HG03196 (cell line): Measurements from ENCODE around the gene TRIM67.

ENCODE experiments used
- ATAC-seq: cut with Tn5 transposase; IDR thresholded peaks from one replicate; pipeline ENCODE4 v1.9.1; 2021; ENCODE audit not compliant: unreplicated experiment

Gene TRIM67

DNA sequence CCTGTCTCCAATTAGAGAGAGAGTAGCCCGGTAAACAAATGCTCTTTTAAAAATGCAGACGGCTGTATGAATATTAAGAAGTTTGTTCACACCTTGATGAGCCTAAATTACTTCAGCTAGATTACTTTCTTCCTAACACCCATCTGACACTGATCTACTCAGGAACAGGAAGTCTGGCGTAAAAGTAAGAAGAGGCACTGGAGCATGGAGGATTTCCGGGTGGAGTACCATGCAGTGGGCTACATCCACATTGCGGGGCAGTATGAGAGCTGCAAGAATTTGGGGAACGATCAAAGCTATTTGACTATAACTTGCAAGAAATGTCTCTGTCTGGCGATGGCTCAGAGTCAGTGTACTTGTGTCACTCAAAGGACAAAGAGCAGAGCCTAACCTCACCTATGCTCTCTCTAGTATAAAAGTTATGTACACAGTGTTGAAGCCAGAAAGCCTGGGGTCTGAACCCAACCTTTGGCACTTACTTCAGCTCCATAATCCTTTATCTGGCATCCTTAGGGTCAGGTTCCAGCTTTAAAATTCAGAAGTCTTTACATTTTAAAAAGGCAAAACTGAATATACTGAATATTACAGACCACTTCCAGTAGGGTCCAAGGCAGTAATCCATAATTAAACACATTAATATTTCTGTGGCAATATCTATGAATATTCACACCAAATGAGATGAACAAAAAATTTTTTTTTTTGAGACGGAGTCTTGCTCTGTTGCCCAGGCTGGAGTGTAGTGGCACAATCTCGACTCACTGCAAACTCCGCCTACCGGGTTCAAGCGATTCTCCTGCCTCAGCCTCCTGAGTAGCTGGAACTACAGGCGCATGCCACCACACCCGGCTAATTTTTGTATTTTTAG is 71.2 kb downstream of the TRIM67 start:
- ATAC-seq: peak; percentile 59

DNA sequence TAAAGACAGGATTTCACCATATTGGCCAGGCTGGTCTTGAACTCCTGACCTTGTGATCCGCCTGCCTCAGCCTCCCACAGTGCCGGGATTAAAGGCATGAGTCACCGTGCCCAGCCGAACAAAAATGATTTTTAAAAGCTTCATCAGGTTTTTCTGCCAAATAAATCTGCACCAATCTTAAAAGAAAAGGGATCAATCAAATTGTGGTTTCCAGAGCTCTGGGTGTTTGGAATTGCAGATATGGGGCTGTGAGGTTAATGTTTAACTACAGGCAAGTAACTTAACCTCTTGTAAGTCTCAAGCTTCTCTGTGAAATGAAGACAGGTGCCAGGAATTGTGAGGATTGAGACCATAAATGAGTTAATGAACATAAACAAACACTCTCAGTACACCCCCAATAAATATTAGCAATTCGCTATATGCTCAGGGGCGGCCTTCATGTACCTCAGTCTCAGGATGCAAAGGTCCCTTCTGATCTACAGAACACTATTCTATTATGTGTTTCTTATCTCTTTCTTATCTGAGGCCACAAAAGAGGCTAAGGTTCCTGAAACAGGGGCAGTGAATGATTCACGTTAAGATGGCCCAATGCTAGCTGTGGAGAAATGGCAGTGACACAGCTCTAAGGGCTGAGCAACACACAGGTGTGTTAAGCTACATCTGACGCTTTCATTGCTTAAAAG is 72.0 kb downstream of the TRIM67 start:
- no peak for ATAC-seq

DNA sequence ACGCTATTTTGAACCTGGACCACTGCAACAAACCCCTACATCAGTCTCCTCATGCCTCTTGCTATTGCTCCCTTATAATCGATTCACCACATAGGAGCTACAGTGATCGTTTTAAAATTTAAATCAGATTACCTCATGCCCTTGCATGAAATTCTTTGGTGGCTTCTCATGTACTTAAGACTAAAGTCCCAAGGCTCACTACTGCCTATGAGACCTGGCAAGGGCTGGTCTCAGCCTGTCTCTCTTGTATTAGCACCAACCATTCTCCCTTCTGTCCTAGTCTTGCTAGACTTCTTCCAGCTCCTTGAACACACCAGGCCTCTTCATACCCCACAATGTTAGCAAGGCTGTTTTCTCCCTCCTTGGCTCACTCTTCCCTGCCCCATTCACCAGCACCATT is 72.6 kb downstream of the TRIM67 start:
- ATAC-seq: no peak

DNA sequence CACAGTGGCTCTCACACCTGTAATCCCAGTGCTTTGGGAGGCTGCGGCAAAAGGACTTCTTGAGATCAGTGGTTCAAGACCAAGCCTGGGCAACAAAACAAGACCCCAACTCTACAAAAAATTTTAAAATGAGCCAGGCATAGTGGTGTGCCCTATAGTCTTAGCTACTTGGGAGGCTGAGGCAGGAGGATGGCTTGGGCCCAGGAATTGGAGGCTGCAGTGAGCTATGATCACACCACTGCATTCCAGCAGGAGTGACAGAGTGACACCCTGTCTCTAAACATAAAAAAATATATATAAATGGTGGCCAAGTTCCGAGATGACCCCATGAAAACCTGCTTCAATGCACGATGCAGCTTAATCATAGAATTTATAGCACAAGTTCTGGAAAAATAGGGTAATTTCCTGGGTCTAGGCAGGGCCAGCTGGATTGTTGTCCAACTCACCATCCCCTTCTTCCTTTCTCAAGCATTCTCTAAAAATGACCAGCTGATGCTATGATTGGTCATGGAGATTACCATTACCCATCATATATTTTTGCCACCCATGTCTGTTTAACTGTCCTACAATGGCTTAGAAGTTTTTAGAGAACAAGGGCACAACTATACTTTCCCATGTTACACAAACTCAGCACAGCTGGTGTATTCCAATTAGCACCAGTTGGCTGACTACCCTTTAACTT is 73.8 kb downstream of the TRIM67 start:
- no peak for ATAC-seq

DNA sequence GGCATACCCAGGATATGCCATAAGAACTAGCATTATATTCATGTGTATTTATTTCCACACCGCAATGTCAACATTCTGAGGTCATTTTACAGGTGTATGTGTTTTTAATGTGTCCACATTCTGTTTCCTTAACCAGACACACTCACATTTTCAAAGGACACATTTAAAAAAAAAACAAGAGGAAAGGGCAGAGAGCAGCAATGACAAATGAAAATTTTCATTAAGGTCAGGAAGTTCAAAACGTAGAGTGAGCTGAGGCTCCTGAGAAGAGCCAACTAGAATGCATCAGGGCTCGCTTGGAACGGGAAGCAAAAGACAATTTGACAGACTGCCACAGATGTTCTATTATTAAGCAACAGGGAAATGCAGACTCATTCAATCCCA is 74.3 kb downstream of the TRIM67 start:
- no peak for ATAC-seq

DNA sequence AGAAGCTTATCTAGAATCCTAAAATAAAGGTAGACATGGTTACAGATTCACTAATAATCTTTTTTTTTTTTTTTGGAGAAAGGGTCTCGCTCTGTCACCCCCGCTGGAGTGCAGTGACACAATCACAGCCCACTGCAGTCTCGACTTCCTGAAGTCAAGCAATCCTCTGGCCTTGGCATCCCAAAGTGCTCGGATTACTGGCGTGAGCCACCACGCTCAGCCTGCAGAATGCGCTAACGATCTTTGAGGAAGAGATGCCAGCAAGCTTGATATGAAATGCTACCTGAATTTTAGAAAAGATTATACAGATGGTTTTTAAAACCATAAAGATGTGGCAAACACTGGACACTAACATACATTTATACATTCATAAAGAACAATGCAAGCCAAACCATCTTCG is 75.1 kb downstream of the TRIM67 start:
- no peak for ATAC-seq

DNA sequence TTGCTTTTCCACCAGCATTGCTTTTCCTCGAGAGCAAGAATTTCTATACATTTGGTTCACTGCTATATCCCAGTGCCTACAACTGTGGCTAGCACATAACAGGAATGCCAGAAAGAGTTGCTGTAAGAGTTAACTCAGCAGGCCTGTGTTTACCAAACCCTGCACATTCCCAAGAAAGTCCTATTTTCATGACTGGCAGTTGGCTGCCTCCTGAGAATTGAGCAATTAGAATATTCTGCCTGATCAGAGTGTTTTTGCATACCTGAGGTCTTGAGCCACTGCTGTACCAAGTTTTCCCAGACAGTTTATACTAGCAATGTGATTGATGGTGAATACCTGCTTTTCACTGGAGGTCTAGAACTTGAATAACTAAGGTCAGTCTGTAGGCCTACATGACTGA is 76.4 kb downstream of the TRIM67 start:
- no peak for ATAC-seq

DNA sequence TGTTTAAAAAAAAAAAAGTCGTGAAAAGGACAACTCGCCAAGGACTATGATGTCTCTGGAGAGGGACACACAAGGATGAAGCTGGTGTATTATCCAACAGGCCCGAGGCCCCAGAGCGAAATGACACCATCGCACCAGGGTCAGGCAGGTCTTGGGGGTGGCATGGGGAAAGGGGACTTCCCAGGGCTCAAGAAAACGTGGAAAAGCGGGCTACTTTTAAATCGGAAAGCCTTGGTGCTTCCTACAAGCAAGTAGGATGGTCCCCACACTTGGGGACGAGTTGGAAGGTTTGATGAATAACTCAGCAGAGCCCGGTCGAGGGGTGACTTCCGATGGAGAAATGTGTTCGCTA is 78.6 kb downstream of the TRIM67 start:
- peak; percentile 6 for ATAC-seq

DNA sequence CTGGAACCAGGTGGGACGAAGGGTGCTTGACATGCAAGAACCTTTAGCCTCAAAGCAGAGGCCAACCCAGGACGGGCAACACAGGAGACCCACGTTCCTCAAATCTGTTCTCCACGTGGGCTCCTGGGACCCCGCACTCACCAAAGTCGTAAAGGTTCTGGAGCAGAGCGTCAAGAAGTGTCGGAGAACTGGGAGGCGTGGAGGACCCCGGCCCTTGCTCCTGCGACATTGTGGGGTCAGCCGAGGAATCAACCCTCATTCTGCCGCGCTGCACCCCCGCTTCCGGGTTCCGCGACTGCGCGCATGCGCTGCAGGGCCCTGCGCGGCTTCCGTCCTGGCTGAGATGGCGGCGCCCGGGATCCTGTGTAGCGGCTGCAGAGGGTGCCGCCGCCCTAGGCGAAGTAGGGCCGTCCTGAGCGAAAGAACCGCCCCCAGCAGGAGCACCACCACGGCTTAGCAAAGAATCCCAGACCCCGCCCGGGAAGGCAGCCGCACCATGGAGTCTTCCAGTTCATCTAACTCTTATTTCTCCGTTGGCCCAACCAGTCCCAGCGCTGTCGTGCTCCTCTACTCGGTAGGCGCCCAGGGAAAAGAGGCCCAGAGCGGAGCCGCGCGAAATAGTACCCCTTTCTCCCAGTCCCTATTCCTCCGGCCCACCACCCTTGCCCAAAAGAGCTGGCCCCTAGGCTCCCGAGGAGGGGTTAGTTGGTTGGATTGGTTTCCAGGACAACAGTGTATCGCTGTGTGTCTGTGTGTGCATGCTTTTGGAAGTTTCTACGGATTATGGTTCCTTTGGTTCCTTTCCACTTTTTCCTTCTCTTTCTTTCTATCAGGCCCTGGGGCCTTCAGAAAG is 79.3 kb downstream of the TRIM67 start, which contains the start of gene GNPAT:
Gene GNPAT, plus strand, starts transcription at position 330 of the 853 bp plus-strand sequence. Its CDS starts 167 bp downstream, at position 497.
- peak; percentile 90 for ATAC-seq

DNA sequence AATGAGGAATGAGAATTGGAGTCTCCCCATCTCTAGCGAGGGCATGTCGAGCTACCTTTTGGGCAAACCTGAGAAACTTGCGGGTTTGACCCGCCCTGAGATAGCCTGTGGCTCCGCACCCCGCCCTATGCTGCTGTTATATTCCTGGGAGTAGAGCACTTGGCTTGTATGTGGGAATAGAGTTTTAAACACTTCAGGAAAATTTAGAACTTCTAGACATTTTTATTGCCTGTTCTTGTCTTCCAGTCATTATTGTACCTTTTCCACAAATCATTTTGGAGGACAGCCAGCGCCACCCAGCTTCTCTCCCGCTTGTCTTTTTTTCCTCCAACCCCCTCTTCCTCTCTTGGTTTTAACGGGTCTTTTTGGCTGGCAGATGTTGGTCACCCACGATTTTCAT is 79.9 kb downstream of the TRIM67 start:
- ATAC-seq: peak; percentile 32

DNA sequence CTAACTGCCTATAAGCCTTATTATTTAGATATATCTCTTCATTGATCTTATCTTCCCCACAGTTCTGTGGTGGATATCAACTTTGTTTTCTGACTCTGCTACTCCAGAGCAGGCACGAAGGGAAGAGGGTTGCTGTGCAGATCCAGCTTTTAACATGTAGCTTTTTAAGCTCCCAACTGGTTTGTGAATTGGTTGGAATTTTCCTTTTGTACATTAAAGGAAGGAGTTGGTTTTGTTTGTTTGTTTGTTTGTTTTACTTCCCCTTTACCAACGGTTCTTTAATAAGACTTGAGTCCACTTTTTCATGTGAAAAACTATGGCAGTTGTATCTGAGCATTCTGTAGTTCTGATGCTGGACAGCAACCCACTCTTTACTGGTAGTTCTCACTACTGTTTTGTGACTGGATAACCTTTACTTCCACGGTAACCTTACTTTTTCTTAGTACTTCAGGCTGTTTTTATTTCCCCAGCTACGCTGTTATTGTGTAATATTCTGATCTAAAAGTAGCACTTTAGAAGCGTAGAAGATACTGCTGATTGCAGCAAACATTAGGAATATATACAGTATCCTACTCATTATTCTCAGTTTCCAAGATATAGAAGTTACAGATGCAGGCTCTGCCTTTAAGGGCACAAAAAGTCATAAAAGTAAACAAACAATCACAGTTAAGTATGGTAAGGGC is 80.8 kb downstream of the TRIM67 start:
- ATAC-seq: no peak

DNA sequence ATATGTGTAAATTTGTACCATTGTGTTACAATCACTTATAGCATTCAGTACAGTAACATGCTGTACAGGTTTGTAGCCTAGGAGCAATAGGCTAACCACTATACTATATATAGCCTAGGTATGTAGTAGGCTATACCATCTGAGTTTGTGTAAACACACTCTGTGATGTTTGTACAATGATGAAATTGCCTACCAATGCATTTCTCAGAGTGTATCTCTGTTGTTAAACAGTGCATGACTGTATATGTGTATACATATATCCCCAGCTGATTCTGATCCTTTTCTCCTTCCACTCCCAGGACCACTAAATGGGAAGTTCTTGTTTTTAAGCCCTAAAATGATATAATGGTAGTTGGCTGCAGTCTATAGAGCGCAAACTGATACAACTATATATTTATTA is 86.9 kb downstream of the TRIM67 start:
- no peak for ATAC-seq

DNA sequence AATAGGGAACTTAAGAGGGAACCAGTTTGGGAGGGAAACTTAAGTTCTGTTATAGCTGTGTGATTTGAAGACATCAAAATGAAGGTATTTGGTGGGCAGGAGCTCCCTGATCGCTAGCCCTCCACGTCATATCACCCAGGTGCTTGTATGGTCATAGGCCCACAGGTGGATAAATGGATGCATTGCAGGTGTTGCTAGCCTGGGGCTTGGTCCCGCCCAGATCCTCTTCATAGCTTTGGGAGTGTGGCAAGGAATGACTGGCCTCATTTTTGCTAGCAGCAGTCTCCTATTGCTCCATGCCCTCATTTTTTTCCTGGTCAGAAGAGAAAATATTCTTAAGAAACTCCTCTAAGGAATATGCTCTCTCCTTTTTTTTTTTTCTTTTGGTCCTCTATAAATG is 90.5 kb downstream of the TRIM67 start:
- no peak for ATAC-seq

DNA sequence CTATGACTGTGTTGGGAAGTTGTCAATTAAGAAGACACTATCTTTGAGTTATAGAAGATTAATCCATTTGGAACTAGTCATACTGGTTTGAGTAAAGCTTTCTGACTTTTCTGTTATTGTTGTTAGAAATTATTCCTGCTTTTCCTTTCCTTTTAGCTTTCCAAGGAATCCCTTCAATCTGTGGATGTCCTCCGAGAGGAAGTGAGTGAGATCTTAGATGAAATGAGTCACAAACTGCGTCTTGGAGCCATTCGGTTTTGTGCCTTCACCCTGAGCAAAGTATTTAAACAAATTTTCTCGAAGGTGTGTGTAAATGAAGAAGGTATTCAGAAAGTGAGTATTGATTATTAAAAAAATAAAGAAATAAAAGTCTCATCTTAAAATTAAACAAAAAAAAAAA is 98.5 kb downstream of the TRIM67 start:
- ATAC-seq: no peak

DNA sequence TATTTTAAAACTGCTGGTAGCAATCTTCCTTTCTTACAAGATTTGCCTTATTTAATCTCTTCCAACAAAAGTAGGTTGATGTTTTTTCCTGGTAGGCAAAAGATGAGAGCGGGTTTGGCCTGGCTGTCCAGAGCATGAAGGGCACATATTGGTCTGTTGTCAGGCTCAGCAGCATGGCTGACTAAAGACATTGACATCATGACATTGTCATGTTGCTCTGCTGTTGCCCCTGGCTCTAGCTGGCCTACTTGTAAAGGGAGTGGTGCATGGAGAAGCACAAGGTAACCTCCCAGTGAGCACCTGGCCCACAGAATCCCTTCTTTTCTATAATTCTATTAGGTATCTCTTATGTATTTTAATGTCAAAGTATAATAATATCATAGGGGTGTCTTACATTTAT is 102.8 kb downstream of the TRIM67 start:
- no peak for ATAC-seq

DNA sequence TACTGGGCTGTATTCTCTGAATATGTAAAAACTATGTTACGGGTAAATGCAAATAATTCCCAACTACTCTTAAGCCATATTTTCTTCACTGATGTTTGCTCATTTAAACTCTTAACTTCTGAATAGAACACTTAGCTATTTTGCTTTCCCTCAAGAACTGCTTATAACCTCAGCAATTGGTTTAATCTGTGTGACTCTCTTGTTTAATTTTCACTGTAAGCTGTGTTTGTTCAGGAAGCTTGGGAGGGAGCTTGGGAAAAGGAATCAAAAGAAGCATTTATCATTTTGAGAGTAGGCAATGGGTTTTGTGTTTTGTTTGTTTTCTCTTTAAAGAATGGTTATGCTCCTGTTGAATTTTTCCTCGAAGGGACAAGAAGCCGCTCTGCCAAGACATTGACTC is 103.5 kb downstream of the TRIM67 start:
- ATAC-seq: no peak

DNA sequence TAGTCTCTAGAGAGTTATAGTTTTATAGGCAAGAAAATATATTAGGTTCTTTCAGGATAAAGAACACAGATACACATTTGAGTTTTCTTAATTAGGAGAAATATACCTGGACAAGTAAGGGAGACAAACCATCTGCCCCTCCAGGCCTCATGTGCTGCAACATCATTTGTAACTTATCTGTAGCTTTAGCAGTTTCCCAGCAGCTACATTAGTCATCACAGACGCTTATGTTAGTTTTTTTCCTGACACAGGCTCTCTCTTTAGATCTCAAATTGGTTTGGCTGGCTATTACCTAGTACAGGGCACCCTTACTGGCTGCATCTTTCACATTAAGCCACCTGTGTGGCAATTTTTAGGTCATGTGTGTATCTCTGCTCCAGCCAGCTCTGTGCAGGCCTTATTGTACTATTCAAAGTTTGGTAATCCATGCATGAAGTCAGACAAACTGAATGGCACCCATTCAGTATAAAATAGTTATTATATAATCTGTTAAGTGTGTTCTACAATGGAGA is 105.0 kb downstream of the TRIM67 start:
- ATAC-seq: no peak
